ENCODE results near the gene INHBB.
A peak's percentile ranks its signal among the peaks of the same experiment; 100 is the strongest.
"Not testable (repeated sequence)": the region's sequence is repeated elsewhere in the genome, so short reads cannot be mapped to it uniquely, and the experiment has no call there.

INHBB gene

DNA sequence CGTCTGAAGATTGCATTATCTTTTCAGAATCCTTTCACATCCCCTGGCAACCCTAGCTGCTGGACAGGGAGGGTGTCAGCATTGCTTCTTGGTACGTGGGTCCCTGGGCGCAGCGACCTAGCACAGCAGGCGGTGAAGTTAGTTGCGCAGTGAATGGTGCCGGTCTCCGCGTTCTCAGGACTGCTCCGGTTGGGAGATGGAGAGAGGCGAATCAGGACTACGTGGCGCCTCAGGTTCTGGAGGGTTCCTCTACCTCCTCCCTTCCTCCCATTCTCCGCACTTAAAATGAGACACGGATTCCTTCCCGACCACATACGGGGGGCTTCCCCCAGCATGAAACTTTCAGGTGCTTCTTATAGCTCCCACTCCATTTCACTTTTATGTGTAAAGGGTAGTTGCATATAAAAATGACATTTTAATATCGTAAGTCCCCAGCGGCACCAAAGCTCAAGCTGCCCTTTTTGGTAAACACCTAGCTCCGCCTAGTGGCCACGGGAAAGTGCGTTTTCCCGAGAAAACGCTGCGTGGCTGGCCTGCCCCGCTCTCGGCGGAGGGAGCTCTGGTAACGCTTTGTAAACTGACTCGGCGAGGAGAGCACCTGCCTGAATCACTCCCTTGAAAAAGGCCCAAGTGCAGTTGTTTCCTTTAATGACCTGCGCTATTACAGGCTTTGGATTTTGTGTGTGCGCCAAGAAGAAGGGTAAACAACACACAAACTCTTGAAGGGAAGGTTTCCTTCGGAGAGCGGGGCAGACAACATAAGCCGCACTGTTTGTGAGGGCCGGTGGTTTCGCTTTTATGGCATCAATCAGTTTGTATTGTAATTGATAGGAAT lies 32.9 kb upstream of the INHBB start:
- DNase-seq (ENCODE audit: low spot score in 2 of 2) (peak; percentile 61 to 84), ATAC-seq (peak; percentile 79)
- peak overlapping the region; percentile 71 for H3K27ac Mint-ChIP-seq
- H3K4me3 Mint-ChIP-seq, result peak overlapping the region; percentile 61
- peaks cover 11% of the 10 kb centered on the region for H3K4me1 Mint-ChIP-seq
- H3K9me3 Mint-ChIP-seq, result no peaks in the 10 kb centered on the region
- H3K36me3 Mint-ChIP-seq, result no peaks in the 10 kb centered on the region

DNA sequence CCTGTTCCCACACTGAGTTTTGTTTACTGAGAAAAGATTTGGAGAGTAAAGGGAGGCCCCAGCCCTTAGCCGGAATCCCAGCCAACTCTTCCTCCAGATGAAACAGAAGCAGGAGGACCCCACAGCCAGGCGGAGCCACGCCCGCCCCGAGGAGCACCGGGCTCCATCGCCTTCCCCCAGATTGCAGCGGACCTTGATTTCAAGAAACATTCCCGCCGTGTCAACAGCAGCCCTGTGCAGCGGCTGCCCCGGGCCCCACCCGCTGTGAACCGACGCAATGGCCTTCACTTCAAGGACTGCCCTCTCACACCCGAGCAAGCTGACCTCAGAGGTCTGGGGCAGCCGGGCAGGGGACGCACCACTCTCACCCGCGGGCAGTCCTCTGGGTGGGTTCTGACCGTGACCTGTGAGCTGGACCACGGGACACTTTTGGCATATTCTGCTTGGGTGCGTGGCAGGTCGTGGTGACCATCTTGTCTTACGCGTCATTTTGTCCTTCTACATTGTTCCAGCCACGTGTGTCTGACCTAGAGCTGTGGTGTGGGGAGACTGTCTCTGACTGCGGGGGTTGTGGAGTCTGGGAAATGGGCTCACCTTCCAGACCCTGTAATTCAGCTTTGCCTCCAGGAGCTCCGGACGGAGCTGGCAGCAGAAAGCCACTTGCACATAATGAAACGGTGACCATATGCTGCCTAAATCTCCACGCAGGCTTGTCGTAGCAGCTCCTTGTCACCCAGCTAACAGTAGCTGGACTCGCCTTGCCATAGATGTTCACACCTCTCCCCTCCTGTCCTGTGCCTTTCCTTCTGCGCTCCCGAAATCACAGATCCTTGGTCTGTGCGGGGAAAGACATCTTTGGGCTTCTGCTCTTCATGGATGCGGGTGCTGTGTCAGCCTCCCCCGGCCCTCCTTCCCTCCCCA lies 32.0 kb upstream of the INHBB start:
- ATAC-seq (no peak), DNase-seq (ENCODE audit: low spot score in 2 of 2) (no peak)
- no peak overlapping the region for H3K27ac Mint-ChIP-seq
- no peaks in the 10 kb centered on the region for H3K36me3 Mint-ChIP-seq
- H3K4me3 Mint-ChIP-seq, result peak overlapping the region; percentile 61
- H3K9me3 Mint-ChIP-seq, result no peaks in the 10 kb centered on the region
- H3K4me1 Mint-ChIP-seq, result peaks cover 11% of the 10 kb centered on the region

DNA sequence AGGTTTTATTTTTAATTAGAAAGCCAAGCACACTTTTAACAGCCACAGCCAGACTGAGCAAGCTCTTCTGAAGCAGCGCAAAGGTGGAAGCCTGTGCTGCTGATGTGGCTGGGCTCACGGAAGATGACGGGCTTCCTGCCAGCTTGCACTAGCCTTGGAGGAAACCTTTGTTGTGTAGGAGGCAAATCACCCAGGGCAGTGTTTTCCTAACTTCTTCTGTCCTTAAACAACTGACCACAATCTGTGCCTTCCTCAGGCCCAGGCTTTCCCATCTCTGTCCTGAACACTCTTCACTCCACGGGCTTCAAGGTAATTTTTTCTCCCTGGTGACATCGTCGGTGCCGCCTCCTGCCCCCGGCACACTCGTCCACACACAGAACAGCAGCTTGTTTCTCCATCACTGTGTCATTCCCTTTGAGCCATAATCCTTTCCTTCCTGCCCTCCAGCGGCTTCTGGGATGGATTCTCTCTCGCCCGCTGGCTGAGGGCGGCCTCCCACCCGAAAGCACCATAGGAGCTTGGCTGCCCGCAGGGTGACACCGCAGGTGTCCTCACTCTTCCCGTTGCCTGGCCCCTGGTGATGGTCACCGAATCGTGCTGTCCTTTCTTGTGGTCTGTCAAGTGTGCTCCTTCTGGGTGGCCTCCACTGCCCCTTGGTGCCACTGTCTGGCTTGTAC lies 31.1 kb upstream of the INHBB start:
- H3K27ac Mint-ChIP-seq, result no peak overlapping the region
- peaks cover 11% of the 10 kb centered on the region for H3K4me1 Mint-ChIP-seq
- peak overlapping the region; percentile 61 for H3K4me3 Mint-ChIP-seq
- DNase-seq (ENCODE audit: low spot score in 2 of 2) (no peak), ATAC-seq (no peak)
- H3K36me3 Mint-ChIP-seq, result no peaks in the 10 kb centered on the region
- no peaks in the 10 kb centered on the region for H3K9me3 Mint-ChIP-seq

DNA sequence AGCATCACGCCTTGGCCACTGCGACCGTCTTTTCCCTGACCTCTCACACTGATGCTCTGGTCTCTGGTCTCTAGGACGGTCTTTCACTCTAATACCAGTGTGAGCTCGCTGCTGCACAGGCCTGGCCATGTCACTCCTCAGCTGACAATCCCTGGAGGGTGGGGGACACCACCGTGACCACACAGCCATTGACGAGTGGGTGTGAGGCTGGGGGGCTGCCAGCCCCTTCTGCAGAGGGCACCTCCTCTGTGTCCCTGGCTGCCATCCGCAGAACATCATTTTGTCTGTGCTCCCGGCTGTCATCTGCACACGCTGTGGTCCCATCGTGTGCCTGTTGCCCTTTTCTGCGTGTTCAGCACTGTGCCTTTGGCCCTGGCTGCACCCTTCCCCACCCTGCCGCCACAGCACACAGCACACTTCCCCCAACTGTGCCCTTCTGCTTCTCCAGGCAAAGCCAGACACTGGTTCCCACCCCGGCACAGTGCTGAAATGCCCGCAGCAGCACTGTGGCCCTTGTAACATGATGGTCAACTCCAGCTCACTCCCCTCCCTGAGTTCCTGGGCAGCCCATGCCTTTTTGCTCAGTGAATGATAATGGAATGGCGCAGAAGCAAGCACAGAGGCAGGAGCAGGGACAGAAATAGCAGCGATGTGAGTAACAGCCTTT lies 30.4 kb upstream of the INHBB start:
- H3K4me3 Mint-ChIP-seq, result peak overlapping the region; percentile 61
- no peaks in the 10 kb centered on the region for H3K9me3 Mint-ChIP-seq
- ATAC-seq (no peak), DNase-seq (ENCODE audit: low spot score in 2 of 2) (no peak)
- no peaks in the 10 kb centered on the region for H3K36me3 Mint-ChIP-seq
- H3K4me1 Mint-ChIP-seq, result peaks cover 11% of the 10 kb centered on the region
- no peak overlapping the region for H3K27ac Mint-ChIP-seq

DNA sequence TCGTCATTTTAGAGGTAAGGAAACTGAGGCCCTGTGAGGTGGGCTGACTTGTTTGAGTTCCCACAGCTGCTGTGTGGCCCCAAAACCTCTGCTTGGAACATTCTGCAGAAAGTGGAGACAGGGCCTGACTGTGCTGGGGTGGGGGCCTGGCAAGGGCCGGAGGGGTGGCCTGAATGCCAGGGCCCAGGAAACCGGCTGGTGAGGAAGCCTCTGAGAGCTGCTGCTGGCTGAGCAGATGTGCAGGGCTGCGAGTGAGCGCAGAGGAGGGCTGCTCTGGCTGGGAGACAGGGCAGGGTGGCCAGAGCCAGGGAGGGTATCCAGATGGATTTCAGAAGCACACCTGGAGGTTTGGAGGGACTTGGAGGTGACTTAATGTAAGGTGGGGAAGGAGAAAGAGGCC lies 29.9 kb upstream of the INHBB start:
- Mint-ChIP-seq H3K9me3 (no peaks in the 10 kb centered on the region), H3K36me3 (no peaks in the 10 kb centered on the region), H3K4me1 (peaks cover 11% of the 10 kb centered on the region), H3K27ac (no peak overlapping the region), H3K4me3 (no peak overlapping the region)
- DNase-seq (ENCODE audit: low spot score in 2 of 2), result no peak
- no peak for ATAC-seq

DNA sequence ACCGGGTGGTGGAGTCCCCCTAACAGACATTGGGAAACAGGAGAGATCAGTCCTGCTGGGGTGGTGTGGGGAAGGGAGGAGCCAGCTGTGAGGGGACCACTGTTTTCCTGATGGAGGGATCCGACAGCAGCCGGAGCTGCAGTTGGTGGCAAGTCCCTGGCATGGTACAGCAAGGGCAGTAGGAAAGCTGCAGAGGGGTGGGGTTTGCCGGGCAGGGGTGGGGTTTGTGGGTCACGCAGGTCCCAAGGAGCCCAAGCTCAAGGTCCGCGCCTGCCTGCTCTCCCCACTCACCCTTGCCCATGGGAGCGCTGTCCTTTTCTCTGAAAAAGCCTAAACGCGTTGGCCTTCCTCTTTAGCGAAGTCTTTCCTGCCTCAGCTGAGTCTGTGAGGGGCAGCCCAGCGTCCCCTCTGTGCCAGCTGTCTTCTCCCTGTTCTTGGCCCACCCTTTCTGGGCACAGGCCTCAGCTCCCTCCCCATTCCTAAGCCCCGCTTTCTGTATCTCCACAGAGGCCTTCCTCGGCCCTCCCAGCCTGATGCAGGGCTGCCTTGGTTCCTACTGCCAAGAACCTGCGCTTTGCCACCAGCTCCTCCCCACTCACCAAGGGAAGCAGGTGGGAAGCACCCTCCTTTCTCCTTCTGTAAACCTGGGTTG lies 29.3 kb upstream of the INHBB start:
- ATAC-seq (no peak), DNase-seq (ENCODE audit: low spot score in 2 of 2) (no peak)
- no peak overlapping the region for H3K27ac Mint-ChIP-seq
- no peaks in the 10 kb centered on the region for H3K36me3 Mint-ChIP-seq
- H3K9me3 Mint-ChIP-seq, result no peaks in the 10 kb centered on the region
- peaks cover 11% of the 10 kb centered on the region for H3K4me1 Mint-ChIP-seq
- H3K4me3 Mint-ChIP-seq, result no peak overlapping the region

DNA sequence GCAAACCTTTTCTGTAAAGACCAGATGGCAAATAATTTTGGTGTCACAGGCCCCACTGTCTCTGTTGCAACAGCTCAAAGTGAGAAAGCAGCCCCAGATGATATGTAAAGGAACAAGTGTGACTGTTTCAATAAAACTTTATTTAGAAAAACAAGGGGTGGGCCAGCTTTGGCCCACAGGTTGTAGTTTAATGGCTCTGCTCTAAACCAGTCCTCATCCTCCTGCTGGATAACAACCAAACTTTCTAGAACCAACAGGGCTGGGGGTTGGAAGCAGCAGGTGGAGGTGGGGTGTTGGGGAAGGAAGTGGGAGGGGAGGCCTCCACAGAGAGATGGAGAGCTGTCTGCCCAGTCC lies 28.8 kb upstream of the INHBB start:
- Mint-ChIP-seq H3K9me3 (no peaks in the 10 kb centered on the region), H3K4me3 (no peak overlapping the region), H3K4me1 (peaks cover 11% of the 10 kb centered on the region), H3K36me3 (no peaks in the 10 kb centered on the region), H3K27ac (no peak overlapping the region)
- ATAC-seq, result no peak
- DNase-seq (ENCODE audit: low spot score in 2 of 2), result no peak

DNA sequence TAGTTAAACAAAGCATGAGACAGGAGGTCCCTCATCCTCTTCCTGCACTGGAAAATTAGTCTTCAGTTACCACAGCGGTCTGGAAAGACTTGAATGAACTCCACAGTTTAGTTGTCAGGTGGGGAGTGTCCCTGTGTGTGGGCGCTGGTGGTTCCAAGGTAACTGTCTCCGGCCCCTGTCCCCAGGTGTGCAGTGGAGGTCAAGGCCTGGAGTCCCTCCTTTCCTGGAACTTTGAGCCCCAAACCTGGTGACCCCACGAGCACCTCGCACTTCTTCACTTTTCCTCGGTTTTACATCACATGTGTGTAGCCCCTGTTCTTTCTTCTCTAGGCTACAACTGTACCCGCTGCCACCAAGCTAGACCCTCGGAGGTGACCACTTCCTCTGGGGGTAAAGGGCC lies 28.0 kb upstream of the INHBB start:
- DNase-seq (ENCODE audit: low spot score in 2 of 2) (no peak), ATAC-seq (no peak)
- Mint-ChIP-seq H3K4me3 (no peak overlapping the region), H3K27ac (no peak overlapping the region), H3K9me3 (no peaks in the 10 kb centered on the region), H3K36me3 (no peaks in the 10 kb centered on the region), H3K4me1 (peaks cover 11% of the 10 kb centered on the region)

DNA sequence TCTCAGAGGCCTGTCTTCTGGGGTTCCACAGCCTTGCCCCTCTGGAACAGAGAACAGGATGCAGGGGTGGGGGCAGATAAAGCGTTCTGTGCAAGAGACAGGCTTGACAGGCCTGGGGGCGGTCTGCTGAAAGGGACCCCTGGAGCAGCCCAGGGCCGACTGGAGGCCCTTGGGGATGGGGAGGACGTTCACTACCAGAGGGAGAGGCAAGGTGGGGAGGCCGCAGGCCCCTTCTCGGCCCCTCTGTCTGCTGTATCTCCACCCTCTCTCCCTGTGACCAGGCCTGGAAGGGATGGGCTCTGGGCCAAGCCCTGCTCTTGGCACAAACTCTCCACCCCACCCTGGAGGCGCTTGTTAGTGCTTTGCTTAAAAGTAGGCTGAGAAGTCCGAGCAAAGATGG lies 27.3 kb upstream of the INHBB start:
- Mint-ChIP-seq H3K27ac (no peak overlapping the region), H3K4me1 (peaks cover 11% of the 10 kb centered on the region), H3K4me3 (no peak overlapping the region), H3K36me3 (no peaks in the 10 kb centered on the region), H3K9me3 (no peaks in the 10 kb centered on the region)
- no peak for DNase-seq (ENCODE audit: low spot score in 2 of 2)
- ATAC-seq, result no peak

DNA sequence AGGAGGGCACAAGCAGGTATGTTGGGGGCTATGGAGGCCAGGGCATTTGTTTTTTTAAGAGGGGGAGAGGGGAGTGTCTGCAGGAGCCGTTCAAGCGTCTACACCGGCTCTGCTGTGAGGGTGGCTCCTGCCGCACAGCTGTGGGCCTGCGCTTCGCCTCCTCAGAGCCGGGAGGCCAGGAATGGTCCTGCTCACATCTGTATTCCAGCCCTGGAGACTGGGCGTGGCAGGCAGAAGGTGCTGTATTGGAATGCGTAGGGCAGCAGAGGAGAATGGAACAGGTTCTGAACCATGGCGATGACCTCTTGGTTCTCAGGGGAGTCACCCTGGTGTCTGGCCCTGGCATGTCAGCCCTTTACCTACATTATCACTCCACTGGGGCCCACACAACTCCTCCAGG lies 26.8 kb upstream of the INHBB start:
- ATAC-seq, result no peak
- DNase-seq (ENCODE audit: low spot score in 2 of 2), result no peak
- no peak overlapping the region for H3K4me3 Mint-ChIP-seq
- no peak overlapping the region for H3K27ac Mint-ChIP-seq
- no peaks in the 10 kb centered on the region for H3K36me3 Mint-ChIP-seq
- H3K9me3 Mint-ChIP-seq, result no peaks in the 10 kb centered on the region
- H3K4me1 Mint-ChIP-seq, result peaks cover 8% of the 10 kb centered on the region

DNA sequence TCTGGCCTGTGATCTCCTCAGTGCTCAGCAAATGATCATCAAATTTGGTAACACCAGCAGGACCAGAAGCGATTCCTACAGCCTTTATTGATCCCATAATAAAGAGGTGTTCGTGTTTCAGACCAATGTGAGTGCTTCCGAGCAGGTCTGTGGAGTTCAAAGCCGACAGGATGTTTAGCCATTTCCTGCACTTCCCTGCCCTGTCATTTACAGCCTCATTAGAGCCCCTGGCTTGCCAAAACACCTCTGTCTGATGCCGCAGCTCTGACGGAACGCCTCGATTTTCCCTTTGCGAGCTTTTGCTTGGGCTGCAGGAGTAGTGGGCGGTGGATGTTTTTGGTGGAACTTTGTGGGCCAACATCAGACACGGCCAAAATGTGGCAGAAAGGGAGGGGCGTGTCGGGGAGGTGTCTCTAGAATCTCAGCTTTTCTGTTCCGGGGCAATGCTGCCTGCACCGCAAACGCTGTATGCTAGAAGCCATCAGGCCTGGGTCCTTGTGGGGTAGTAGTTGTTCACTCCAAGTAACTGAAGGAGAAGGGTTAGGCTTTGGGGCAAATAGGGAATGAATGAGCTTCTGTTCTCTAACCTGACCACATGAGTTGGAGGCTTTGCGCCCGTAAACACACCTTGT lies 26.1 kb upstream of the INHBB start:
- no peaks in the 10 kb centered on the region for H3K36me3 Mint-ChIP-seq
- no peak overlapping the region for H3K27ac Mint-ChIP-seq
- H3K9me3 Mint-ChIP-seq, result no peaks in the 10 kb centered on the region
- DNase-seq (ENCODE audit: low spot score in 2 of 2), result no peak
- no peak for ATAC-seq
- H3K4me1 Mint-ChIP-seq, result peaks cover 3% of the 10 kb centered on the region
- H3K4me3 Mint-ChIP-seq, result no peak overlapping the region

DNA sequence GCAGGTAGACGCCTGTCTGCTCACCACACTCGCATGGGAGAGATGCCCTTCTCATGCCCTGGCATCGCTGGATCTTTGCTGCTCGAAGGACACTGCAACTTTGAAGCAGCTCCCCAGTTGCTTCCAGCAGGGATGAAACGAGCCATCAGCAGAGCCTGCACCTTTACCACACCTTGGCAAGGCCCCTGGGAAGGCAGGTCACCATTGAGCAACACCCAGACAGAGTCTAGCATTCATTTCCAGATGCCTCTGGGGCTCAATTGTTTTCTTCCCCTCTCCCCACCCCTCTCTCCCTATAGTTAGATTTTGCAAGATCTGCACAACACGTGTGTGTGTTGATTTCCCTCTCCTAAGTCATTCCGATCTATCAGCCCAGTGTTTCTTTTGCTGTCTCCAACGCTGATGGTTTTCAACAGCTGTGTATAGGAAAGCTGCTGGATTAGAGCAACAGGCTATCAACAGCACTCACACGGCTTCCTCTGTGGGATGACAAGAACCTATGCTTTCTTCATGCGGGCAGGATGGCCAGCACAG lies 25.6 kb upstream of the INHBB start:
- Mint-ChIP-seq H3K4me3 (no peak overlapping the region), H3K36me3 (no peaks in the 10 kb centered on the region), H3K9me3 (no peaks in the 10 kb centered on the region), H3K4me1 (no peaks in the 10 kb centered on the region), H3K27ac (no peak overlapping the region)
- DNase-seq (ENCODE audit: low spot score in 2 of 2) (no peak), ATAC-seq (no peak)

DNA sequence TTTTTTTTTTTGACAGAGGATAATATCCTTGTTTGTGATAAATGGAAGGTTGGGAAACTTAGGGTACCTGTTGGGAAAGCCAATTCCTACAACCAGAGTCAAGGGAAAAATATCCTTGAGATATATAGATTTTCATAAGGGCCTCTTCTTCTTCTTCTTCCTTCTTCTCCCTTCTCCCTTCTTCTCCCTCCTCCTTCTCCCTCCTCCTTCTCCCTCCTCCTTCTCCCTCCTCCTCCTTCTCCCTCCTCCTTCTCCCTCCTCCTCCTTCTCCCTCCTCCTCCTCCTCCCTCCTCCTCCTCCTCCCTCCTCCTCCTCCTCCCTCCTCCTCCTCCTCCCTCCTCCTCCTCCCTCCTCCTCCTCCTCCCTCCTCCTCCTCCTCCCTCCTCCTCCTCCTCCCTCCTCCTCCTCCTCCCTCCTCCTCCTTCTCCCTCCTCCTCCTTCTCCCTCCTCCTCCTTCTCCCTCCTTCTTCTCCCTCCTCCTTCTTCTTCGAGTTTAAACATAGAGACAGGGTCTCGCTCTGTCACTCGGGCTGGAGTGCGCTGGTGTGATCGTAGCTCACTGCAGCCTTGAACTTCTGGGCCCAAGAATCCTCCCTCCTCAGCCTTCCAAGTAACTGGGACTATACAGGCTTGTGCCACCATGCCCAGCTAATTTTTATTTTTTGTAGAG lies 24.9 kb upstream of the INHBB start:
- H3K27ac Mint-ChIP-seq; DNase-seq (ENCODE audit: low spot score in 2 of 2); H3K4me1 Mint-ChIP-seq; H3K9me3 Mint-ChIP-seq; ATAC-seq; H3K36me3 Mint-ChIP-seq; H3K4me3 Mint-ChIP-seq: not testable (repeated sequence)

Data from stimulated activated effector memory CD8-positive, alpha-beta T cell treated with anti-CD3 and anti-CD28 coated beads, Interleukin-12 subunit alpha, Interleukin-12 subunit beta, amount 100 ng/mL, for 72 hours (primary cell).